ENCODE results near the gene GPRC5A. TPM values are rescaled to one million over a fixed set of nuclear protein-coding genes. Genes with fewer than 3 reads are reported as not detected.

The GPRC5A gene
- total and polyA plus RNA-seq, 2 of the 13 experiments (the other 11 are each of a cell fraction or from before 2014, with no cell fraction given): 0.27 to 3.0 TPM

DNA sequence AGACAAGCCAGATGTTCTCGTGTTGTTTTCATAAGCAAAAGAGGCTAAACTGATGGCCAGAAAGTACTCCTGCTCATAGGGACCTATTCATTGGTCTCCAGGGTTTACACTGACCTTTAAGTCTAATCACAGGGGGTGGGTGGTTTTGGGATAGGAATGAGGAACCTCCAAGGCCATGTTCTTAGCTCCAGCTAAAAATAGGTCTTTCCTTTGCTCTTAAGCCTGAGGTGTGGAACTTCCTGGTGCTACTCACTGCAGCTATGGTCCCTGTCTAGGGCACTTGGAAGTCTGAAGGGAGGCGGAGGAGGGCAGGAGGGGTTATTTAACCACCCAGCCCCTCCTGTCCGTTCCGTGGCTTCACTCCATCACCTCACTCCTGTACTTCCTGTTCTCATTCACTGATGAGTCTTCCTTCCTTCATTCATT is 18.6 kb downstream of the GPRC5A start:
- H3K4me1 ChIP-seq (ENCODE audit: insufficient read depth, low read length): peaks cover 11% of the 10 kb centered on the region
- BruUV-seq (replicated peaks): no TSS peak
- H3K27ac ChIP-seq (ENCODE audit: extremely low read length, insufficient read depth, low read length): no peak overlapping the region
- H3K9ac ChIP-seq (ENCODE audit: insufficient read depth, low read depth, low read length): no peak overlapping the region
- TF ChIP-seq ATAD3A (CRISPR knock-in tag; IDR thresholded peaks at IDR 0.05): no peak
- TF ChIP-seq, protein P1, sequence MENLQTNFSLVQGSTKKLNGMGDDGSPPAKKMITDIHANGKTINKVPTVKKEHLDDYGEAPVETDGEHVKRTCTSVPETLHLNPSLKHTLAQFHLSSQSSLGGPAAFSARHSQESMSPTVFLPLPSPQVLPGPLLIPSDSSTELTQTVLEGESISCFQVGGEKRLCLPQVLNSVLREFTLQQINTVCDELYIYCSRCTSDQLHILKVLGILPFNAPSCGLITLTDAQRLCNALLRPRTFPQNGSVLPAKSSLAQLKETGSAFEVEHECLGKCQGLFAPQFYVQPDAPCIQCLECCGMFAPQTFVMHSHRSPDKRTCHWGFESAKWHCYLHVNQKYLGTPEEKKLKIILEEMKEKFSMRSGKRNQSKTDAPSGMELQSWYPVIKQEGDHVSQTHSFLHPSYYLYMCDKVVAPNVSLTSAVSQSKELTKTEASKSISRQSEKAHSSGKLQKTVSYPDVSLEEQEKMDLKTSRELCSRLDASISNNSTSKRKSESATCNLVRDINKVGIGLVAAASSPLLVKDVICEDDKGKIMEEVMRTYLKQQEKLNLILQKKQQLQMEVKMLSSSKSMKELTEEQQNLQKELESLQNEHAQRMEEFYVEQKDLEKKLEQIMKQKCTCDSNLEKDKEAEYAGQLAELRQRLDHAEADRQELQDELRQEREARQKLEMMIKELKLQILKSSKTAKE (CRISPR knock-in tag; IDR thresholded peaks at IDR 0.05; ENCODE audit: borderline replicate concordance): no peak
- TF ChIP-seq TBL1XR1 (IDR thresholded peaks at IDR 0.05; ENCODE audit: borderline replicate concordance, low read length, partially characterized antibody): no peak
- TF ChIP-seq MAZ (IDR thresholded peaks at IDR 0.05; ENCODE audit: borderline replicate concordance, low read depth, low read length): no peak
- TF ChIP-seq MAZ (CRISPR knock-in tag; IDR thresholded peaks at IDR 0.05; ENCODE audit: low read depth): no peak
- no peak for TF ChIP-seq ZNF124 (CRISPR knock-in tag; IDR thresholded peaks at IDR 0.05)
- no peak for TF ChIP-seq SPEN (CRISPR knock-in tag; IDR thresholded peaks at IDR 0.05; ENCODE audit: low read depth)
- TF ChIP-seq HNRNPK (IDR thresholded peaks at IDR 0.05; ENCODE audit: low read depth, low read length, poor library complexity, severe bottlenecking): no peak
- TF ChIP-seq PPARG (CRISPR knock-in tag; conservative IDR thresholded peaks at IDR 0.05): no peak
- no peak for TF ChIP-seq NKX3-1 (CRISPR knock-in tag; IDR thresholded peaks at IDR 0.05)
- TF ChIP-seq SP2 (CRISPR knock-in tag; IDR thresholded peaks at IDR 0.05): no peak
- TF ChIP-seq YEATS2 (CRISPR knock-in tag; IDR thresholded peaks at IDR 0.05; ENCODE audit: borderline replicate concordance): no peak
- TF ChIP-seq, protein P2, sequence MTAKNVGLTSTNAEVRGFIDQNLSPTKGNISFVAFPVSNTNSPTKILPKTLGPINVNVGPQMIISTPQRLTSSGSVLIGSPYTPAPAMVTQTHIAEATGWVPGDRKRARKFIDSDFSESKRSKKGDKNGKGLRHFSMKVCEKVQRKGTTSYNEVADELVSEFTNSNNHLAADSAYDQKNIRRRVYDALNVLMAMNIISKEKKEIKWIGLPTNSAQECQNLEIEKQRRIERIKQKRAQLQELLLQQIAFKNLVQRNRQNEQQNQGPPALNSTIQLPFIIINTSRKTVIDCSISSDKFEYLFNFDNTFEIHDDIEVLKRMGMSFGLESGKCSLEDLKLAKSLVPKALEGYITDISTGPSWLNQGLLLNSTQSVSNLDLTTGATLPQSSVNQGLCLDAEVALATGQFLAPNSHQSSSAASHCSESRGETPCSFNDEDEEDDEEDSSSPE (CRISPR knock-in tag; IDR thresholded peaks at IDR 0.05): no peak
- TF ChIP-seq, protein P3, sequence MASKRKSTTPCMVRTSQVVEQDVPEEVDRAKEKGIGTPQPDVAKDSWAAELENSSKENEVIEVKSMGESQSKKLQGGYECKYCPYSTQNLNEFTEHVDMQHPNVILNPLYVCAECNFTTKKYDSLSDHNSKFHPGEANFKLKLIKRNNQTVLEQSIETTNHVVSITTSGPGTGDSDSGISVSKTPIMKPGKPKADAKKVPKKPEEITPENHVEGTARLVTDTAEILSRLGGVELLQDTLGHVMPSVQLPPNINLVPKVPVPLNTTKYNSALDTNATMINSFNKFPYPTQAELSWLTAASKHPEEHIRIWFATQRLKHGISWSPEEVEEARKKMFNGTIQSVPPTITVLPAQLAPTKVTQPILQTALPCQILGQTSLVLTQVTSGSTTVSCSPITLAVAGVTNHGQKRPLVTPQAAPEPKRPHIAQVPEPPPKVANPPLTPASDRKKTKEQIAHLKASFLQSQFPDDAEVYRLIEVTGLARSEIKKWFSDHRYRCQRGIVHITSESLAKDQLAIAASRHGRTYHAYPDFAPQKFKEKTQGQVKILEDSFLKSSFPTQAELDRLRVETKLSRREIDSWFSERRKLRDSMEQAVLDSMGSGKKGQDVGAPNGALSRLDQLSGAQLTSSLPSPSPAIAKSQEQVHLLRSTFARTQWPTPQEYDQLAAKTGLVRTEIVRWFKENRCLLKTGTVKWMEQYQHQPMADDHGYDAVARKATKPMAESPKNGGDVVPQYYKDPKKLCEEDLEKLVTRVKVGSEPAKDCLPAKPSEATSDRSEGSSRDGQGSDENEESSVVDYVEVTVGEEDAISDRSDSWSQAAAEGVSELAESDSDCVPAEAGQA (IDR thresholded peaks at IDR 0.05; ENCODE audit: low read depth): no peak
- TF ChIP-seq, protein P3 (CRISPR knock-in tag; IDR thresholded peaks at IDR 0.05; ENCODE audit: borderline replicate concordance): no peak
- ChIA-PET POLR2A (no interaction called here), CTCF (ENCODE audit: low intra/inter-chr PET ratio, low total read pairs) (no interaction called here)
- H3K4me3 ChIP-seq (replicated peaks in 1 of 3; ENCODE audit: insufficient read depth in 1 of 3, low read depth in 2 of 3, low read length in 3 of 3): no peak overlapping the region
- H3K27me3 ChIP-seq (ENCODE audit: control insufficient read depth in 1 of 2, insufficient read depth in 2 of 2, low read length in 2 of 2): peaks cover 1 to 4% of the 10 kb centered on the region in 2 experiments; a peak in 2 of 5 replicates
- no peaks in the 10 kb centered on the region for H4K20me1 ChIP-seq (ENCODE audit: insufficient read depth, low read length)
- no peak for ATAC-seq
- DNase-seq (ENCODE audit: low spot score): no peak
- no peak overlapping the region for H2AFZ ChIP-seq (ENCODE audit: low read length)
- H3K36me3 ChIP-seq (replicated peaks in 1 of 2; ENCODE audit: control insufficient read depth in 1 of 2, insufficient read depth in 2 of 2, low read length in 2 of 2): no peaks in the 10 kb centered on the region
- no peaks in the 10 kb centered on the region for H3K79me2 ChIP-seq (ENCODE audit: insufficient read depth, low read length)
- H3K9me3 ChIP-seq (ENCODE audit: low read length): no peaks in the 10 kb centered on the region
- no peak overlapping the region for H3K4me2 ChIP-seq (ENCODE audit: low read depth, low read length)
- no peak for FAIRE-seq
- in situ Hi-C loops (cut with HindIII; ENCODE audit: extremely low pct_ligation_motif_present, low pct_unique_long_range_greater_than_20kb): no loop called here
- intact Hi-C loops (cut with micrococcal nuclease; ENCODE audit: unreplicated experiment): no loop called here
- 23% methylated on average over 4 of the region's 4 CpGs for WGBS (ENCODE audit: low lambda C conversion rate)
